NCI-H774 (cell line): ENCODE data around the gene ATF1.
"Not testable (repeated sequence)": the region's sequence is repeated elsewhere in the genome, so short reads cannot be mapped to it uniquely, and the experiment has no call there.

ENCODE experiments used
- DNase-seq: peaks from one replicate; lab custom pipeline; 2025; lab: John Stamatoyannopoulos, UW

The ATF1 gene

GRCh38 chr12:50862316-50862715, 98.4 kb downstream of the ATF1 start:
- no peak for DNase-seq

- DNase-seq, result no peak
These were observed 101.4 kb downstream of the ATF1 start for GRCh38 chr12:50865266-50865665.

GRCh38 chr12:50868881-50869280, 105.0 kb downstream of the ATF1 start:
- DNase-seq, result not testable (repeated sequence)
